ENCODE data around the gene CREB5.

- TF ChIP-seq, protein P1, sequence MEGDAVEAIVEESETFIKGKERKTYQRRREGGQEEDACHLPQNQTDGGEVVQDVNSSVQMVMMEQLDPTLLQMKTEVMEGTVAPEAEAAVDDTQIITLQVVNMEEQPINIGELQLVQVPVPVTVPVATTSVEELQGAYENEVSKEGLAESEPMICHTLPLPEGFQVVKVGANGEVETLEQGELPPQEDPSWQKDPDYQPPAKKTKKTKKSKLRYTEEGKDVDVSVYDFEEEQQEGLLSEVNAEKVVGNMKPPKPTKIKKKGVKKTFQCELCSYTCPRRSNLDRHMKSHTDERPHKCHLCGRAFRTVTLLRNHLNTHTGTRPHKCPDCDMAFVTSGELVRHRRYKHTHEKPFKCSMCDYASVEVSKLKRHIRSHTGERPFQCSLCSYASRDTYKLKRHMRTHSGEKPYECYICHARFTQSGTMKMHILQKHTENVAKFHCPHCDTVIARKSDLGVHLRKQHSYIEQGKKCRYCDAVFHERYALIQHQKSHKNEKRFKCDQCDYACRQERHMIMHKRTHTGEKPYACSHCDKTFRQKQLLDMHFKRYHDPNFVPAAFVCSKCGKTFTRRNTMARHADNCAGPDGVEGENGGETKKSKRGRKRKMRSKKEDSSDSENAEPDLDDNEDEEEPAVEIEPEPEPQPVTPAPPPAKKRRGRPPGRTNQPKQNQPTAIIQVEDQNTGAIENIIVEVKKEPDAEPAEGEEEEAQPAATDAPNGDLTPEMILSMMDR (IDR thresholded peaks at IDR 0.05) = no peak
- no peak for TF ChIP-seq POLR2A (IDR thresholded peaks at IDR 0.05; ENCODE audit: low read depth)
- peak; percentile 43 to 44 for TF ChIP-seq POLR2AphosphoS5 (IDR thresholded peaks at IDR 0.05)
- TF ChIP-seq EP300 (IDR thresholded peaks at IDR 0.05) = no peak
Observed at GRCh38 chr7:28405662-28406061, 6.7 kb upstream of the CREB5 start.

All from esophagus muscularis mucosa (tissue), 4 donors.